Thymus (tissue), 11 donors: ENCODE measurements around the gene ZGRF1. TPM values are rescaled to one million over a fixed set of nuclear protein-coding genes. Genes with fewer than 3 reads are reported as not detected.
"Not testable (repeated sequence)": the region's sequence is repeated elsewhere in the genome, so short reads cannot be mapped to it uniquely, and the experiment has no call there.

Experiments used
- DNase-seq, 9 donors: peaks; one replicate each; pipeline ENCODE4 v3.0.0-alpha.2; 2013; ENCODE audit warnings: low spot score in 9 of 9, low read depth in 6 of 9, missing footprints in 1 of 9
- H3K27ac ChIP-seq, 2 donors: one replicate each; pipeline ENCODE4 v1.5.1; 2013; ENCODE audit warnings: control low read depth in 1 of 2, low read depth in 1 of 2, low read length in 1 of 2, mild to moderate bottlenecking in 1 of 2, moderate library complexity in 1 of 2
- H3K27me3 ChIP-seq, 2 donors: one replicate each; pipeline ENCODE4 v1.5.1; 2013; ENCODE audit warnings: low read length in 1 of 2; ENCODE audit not compliant: control insufficient read depth in 2 of 2, insufficient read depth in 1 of 2
- H3K36me3 ChIP-seq, 2 donors: one replicate each; pipeline ENCODE4 v1.5.1; 2013; ENCODE audit warnings: low read length in 1 of 2, mild to moderate bottlenecking in 1 of 2, moderate library complexity in 1 of 2; ENCODE audit not compliant: control insufficient read depth in 2 of 2, insufficient read depth in 2 of 2
- H3K4me1 ChIP-seq, 2 donors: one replicate each; pipeline ENCODE4 v1.5.1; 2013; ENCODE audit warnings: low read length in 2 of 2; ENCODE audit not compliant: control insufficient read depth in 2 of 2, insufficient read depth in 2 of 2
- H3K4me3 ChIP-seq, 2 donors: one replicate each; pipeline ENCODE4 v1.5.1; 2013; ENCODE audit warnings: low read length in 2 of 2, control low read depth in 1 of 2, mild to moderate bottlenecking in 1 of 2
- H3K9me3 ChIP-seq, 2 donors: one replicate each; pipeline ENCODE4 v1.5.1; 2013; ENCODE audit warnings: low read length in 1 of 2, mild to moderate bottlenecking in 1 of 2; ENCODE audit not compliant: control insufficient read depth in 2 of 2, insufficient read depth in 1 of 2
- WGBS: extraction: QIAGEN DNeasy Blood & Tissue Kit; methylation state at CpG from one replicate; pipeline ENCODE4 v1.1.7; 2013; 5-methylcytosine and 5-hydroxymethylcytosine counted together
- polyA plus RNA-seq: library from polyadenylated mRNA; stranded (reverse); fragments of 200-250 nt; gene quantifications from one replicate; pipeline ENCODE4 v1.2.3, GENCODE V29; 2013
- total RNA-seq: library from RNA; stranded (reverse); fragments of 120-200 nt; gene quantifications from one replicate; pipeline ENCODE4 v1.2.4, GENCODE V29; 2013
- donor health status: healthy.

Gene ZGRF1
- total and polyA plus RNA-seq, 2 donors, result 10.5 to 23.5 TPM

DNA sequence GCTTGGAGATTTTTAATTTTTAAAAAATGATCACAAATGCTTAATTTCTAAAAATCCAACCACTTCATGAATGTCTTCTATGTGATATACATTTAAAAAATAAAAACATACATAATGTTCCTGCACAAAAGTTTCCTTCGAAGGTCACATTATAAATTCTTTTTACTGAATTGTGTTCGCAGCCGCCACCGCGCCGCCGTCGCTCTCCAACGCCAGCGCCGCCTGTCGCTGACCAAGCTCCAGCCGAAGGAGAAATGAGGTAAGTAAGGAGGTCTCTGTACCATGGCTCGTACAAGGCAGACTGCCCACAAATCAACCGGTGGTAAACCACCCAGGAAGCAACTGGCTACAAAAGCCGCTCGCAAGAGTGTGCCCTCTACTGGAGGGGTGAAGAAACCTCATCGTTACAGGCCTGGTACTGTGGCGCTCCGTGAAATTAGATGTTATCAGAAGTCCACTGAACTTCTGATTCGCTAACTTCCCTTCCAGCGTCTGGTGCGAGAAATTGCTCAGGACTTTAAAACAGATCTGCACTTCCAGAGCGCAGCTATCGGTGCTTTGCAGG, 71.9 kb downstream of the ZGRF1 start:
- H3K27ac ChIP-seq, result no peak overlapping the region
- no peak for DNase-seq
- H3K4me1 ChIP-seq, result no peaks in the 10 kb centered on the region
- H3K27me3 ChIP-seq, result no peaks in the 10 kb centered on the region
- no peaks in the 10 kb centered on the region for H3K9me3 ChIP-seq
- no peak overlapping the region for H3K4me3 ChIP-seq
- peaks cover 0 to 9% of the 10 kb centered on the region in 2 donors for H3K36me3 ChIP-seq
- 98% methylated on average over 25 of the region's 25 CpGs for WGBS

- Histone ChIP-seq H3K9me3 (no peaks in the 10 kb centered on the region), H3K36me3 (peaks cover 0 to 9% of the 10 kb centered on the region in 2 donors), H3K27me3 (no peaks in the 10 kb centered on the region), H3K27ac (no peak overlapping the region), H3K4me1 (no peaks in the 10 kb centered on the region), H3K4me3 (no peak overlapping the region)
- no peak for DNase-seq
- 90% methylated on average over 4 of the region's 4 CpGs for WGBS
Measured at GRCh38 chr4:112563431-112564200, 73.1 kb downstream of the ZGRF1 start.

DNA sequence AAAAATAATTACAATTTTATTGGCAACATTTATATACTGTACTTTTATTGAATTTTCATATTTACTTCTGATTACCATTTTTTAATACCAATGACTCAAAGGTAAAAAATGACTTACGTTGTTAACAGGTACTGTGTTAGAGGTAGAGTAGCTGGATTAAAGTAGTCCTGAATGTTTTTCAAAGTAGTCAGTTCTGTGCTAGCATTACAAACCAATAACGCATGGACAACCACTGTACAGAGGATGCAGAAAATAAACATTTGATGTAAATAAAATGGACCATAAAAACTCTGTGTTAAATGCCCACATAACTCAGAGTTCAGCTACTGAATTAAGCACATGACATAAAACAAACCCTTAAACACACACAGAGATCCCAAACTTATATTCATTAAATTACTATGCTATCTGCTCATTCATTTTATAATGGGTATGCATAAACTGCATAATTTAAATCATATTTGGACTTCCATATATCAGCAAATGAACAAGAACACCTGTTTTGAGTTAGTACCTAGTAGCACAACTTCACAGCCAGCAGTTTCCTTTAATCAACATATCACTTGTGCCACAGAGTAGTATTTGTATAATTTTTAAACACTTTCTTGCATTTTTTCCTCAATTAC, 74.3 kb downstream of the ZGRF1 start:
- no peak for DNase-seq
- H3K4me1 ChIP-seq, result no peaks in the 10 kb centered on the region
- H3K4me3 ChIP-seq, result no peak overlapping the region
- 99% methylated on average over 2 of the region's 2 CpGs for WGBS
- H3K9me3 ChIP-seq, result no peaks in the 10 kb centered on the region
- H3K36me3 ChIP-seq, result peaks cover 8 to 15% of the 10 kb centered on the region in 2 donors
- H3K27me3 ChIP-seq, result no peaks in the 10 kb centered on the region
- H3K27ac ChIP-seq, result no peak overlapping the region

DNA sequence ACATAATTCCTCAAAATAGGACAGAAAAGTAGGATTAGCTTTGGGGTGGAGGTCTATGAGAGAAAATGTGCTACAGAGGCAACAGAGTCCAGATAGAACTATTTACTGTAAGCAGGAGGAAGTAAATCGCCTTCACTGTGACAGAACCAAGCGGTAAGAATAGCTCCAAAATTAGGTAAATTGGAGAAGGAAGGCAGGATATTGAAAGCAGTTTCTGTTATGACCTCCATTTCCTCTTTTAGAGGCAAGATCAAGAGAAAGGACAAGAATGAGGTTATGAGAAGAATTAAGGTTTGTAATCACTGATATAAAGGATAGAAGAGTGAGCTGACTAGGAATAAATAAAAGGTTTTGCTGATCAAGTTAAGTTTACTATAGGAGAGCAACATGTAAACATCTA, 76.6 kb downstream of the ZGRF1 start:
- H3K4me3 ChIP-seq, result no peak overlapping the region
- H3K27me3 ChIP-seq, result no peaks in the 10 kb centered on the region
- no peaks in the 10 kb centered on the region for H3K4me1 ChIP-seq
- peaks cover 9 to 11% of the 10 kb centered on the region in 2 donors for H3K36me3 ChIP-seq
- DNase-seq, result peak in 1 of 9 donors; percentile 4
- no peak overlapping the region for H3K27ac ChIP-seq
- 83% methylated on average over 2 of the region's 2 CpGs for WGBS
- no peaks in the 10 kb centered on the region for H3K9me3 ChIP-seq

- peaks cover 7 to 9% of the 10 kb centered on the region in 2 donors for H3K36me3 ChIP-seq
Measured at GRCh38 chr4:112559053-112559452, 77.7 kb downstream of the ZGRF1 start.

DNA sequence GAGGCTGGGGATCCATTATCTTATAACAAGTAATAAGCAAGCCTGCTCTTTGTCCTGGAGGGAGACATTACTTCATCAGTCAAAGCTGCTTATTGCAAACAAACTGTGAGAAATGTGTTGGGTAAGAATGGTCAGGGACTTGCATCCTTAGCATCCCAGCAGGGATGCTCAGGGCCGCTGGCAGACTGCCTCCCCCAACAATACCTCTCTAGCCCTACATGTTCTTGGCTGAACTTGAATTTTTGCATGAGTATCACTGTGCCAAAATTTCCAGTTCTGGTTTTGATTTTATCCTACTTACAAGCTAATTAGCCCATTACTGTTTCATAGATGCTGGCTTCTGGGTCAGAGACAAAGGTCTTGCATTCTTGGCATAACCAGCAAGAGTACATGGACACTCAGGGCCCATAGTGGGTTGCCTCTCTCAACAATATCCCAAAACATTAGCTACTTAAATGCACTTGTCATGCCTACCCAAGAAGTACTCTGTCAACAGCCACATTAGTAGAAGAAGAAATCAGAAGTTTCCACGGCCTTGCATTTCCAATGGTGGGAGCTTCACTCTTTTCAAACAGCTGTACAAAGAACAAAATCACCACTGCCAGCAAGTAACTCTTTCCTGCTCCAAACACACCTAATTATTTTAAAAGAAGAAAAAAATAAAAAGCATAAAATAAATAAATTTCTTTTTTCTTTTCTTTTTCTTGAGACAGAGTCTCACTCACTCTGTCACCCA, 78.9 kb downstream of the ZGRF1 start:
- Histone ChIP-seq H3K4me3 (no peak overlapping the region), H3K27ac (no peak overlapping the region), H3K4me1 (no peaks in the 10 kb centered on the region), H3K27me3 (no peaks in the 10 kb centered on the region), H3K9me3 (no peaks in the 10 kb centered on the region), H3K36me3 (peaks cover 7 to 9% of the 10 kb centered on the region in 2 donors)
- 99% methylated on average over 2 of the region's 2 CpGs for WGBS
- no peak for DNase-seq

More at GRCh38 chr4:112559053-112559452, 77.7 kb downstream of the ZGRF1 start:
- no peak overlapping the region for H3K4me3 ChIP-seq
- no peak for DNase-seq
- WGBS, result 98% methylated on average over 3 of the region's 3 CpGs
- no peaks in the 10 kb centered on the region for H3K4me1 ChIP-seq
- no peak overlapping the region for H3K27ac ChIP-seq
- H3K27me3 ChIP-seq, result no peaks in the 10 kb centered on the region
- H3K9me3 ChIP-seq, result no peaks in the 10 kb centered on the region

GRCh38 chr4:112554271-112554670, 82.4 kb downstream of the ZGRF1 start:
- not testable (repeated sequence) for DNase-seq, H3K4me1 ChIP-seq, H3K27me3 ChIP-seq, H3K27ac ChIP-seq, H3K9me3 ChIP-seq, H3K36me3 ChIP-seq, H3K4me3 ChIP-seq
- WGBS, result 100% methylated on average over 2 of the region's 3 CpGs

DNA sequence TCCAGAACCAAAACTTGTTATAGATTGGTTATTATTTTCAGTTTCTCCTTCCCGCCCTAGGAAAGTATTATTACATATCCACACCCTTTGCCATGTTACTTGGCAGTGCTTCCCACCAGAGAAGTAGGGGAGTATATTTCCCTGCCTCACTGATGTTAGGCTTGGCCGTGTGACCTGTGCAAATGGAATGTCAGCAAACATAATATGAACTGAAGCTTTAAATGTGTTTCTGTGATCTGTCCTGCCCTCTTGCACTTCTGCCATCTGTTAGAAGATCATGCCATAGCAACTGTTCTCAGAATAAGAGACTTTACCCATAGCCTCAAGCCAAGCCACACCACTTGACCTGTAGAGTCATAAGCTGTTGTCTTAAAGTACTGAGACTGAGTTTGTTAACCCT, 84.0 kb downstream of the ZGRF1 start:
- H3K36me3 ChIP-seq, result peaks cover 4 to 7% of the 10 kb centered on the region in 2 donors
- no peaks in the 10 kb centered on the region for H3K9me3 ChIP-seq
- WGBS, result 95% methylated on average over 2 of the region's 2 CpGs
- H3K4me1 ChIP-seq, result no peaks in the 10 kb centered on the region
- no peak overlapping the region for H3K4me3 ChIP-seq
- no peak for DNase-seq
- H3K27ac ChIP-seq, result no peak overlapping the region
- H3K27me3 ChIP-seq, result no peaks in the 10 kb centered on the region

- Histone ChIP-seq H3K4me1 (no peaks in the 10 kb centered on the region), H3K36me3 (peaks cover 0 to 6% of the 10 kb centered on the region in 2 donors), H3K4me3 (no peak overlapping the region), H3K9me3 (no peaks in the 10 kb centered on the region), H3K27ac (no peak overlapping the region), H3K27me3 (no peaks in the 10 kb centered on the region)
- 97% methylated on average over 2 of the region's 2 CpGs for WGBS
- no peak for DNase-seq
Measured at GRCh38 chr4:112550728-112551127, 86.0 kb downstream of the ZGRF1 start.
